ENCODE measurements around the gene CD276.
"Not testable (repeated sequence)": the region's sequence is repeated elsewhere in the genome, so short reads cannot be mapped to it uniquely, and the experiment has no call there.

Gene CD276

GRCh38 chr15:73683777-73684580, at the start of gene CD276:
Gene CD276, plus strand, starts transcription at chr15:73684383. Its CDS starts 15,257 bp downstream, at chr15:73699640.
- Histone ChIP-seq H4K20me1 (ENCODE audit: insufficient read depth, low read length) (no peaks in the 10 kb centered on the region), H2AFZ (ENCODE audit: low read depth, low read length) (no peak within 1 kb of the TSS)

DNA sequence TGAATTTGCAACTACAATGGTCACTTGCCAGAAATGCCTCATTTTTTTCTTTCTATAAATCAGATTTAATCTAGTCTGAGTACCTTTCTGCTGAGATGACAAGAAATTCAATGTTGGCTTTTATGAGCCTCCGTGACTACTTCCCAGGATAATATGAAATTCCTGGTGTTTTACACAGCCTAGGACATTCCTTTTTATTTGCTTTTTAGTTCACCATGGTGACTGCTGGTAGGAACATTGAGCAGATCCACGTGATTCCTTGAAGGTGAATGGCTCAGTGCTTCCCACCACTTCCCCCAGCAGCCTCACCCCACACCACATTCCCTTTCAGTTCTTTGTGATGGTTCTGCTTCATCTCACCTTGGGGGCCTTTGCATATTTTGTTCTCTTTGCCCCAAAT, 46.7 kb upstream of the CD276 start:
- Histone ChIP-seq H2AFZ (ENCODE audit: low read depth, low read length) (no peak overlapping the region), H3K79me2 (ENCODE audit: low read length) (peaks cover 4% of the 10 kb centered on the region), H3K36me3 (replicated peaks; ENCODE audit: low read depth, low read length) (no peaks in the 10 kb centered on the region), H3K9me3 (ENCODE audit: insufficient read depth, low read length) (no peaks in the 10 kb centered on the region), H3K4me2 (ENCODE audit: low read length) (no peak overlapping the region), H3K27ac (ENCODE audit: low read length) (no peak overlapping the region), H3K4me3 (ENCODE audit: low read length) (no peak overlapping the region), H4K20me1 (ENCODE audit: insufficient read depth, low read length) (no peaks in the 10 kb centered on the region; the same call in 1 of the 2 replicates), H3K4me1 (ENCODE audit: low read length) (peaks cover 5% of the 10 kb centered on the region), H3K27me3 (ENCODE audit: low read depth, low read length) (peaks cover 38% of the 10 kb centered on the region), H3K9ac (ENCODE audit: low read length) (no peak overlapping the region)
- TF ChIP-seq CTCF (IDR thresholded peaks at IDR 0.05; ENCODE audit: low read depth, low read length), result no peak
- TF ChIP-seq EZH2phosphoT487 (IDR thresholded peaks at IDR 0.05; ENCODE audit: low read depth), result no peak

More at GRCh38 chr15:73683777-73684580, at the start of gene CD276:
- no peaks in the 10 kb centered on the region for H3K9me3 ChIP-seq (ENCODE audit: insufficient read depth, low read length)
- H3K4me1 ChIP-seq (ENCODE audit: low read length), result no peaks in the 10 kb centered on the region
- no peak within 1 kb of the TSS for H3K4me2 ChIP-seq (ENCODE audit: low read length)
- H3K4me3 ChIP-seq (ENCODE audit: low read length), result no peak within 1 kb of the TSS
- peaks cover 27% of the 10 kb centered on the region for H3K27me3 ChIP-seq (ENCODE audit: low read depth, low read length)
- H3K27ac ChIP-seq (ENCODE audit: low read length), result no peak within 1 kb of the TSS
- H3K9ac ChIP-seq (ENCODE audit: low read length), result no peak within 1 kb of the TSS
- H3K36me3 ChIP-seq (replicated peaks; ENCODE audit: low read depth, low read length), result no peaks in the 10 kb centered on the region
- TF ChIP-seq EZH2phosphoT487 (IDR thresholded peaks at IDR 0.05; ENCODE audit: low read depth) (no peak), CTCF (IDR thresholded peaks at IDR 0.05; ENCODE audit: low read depth, low read length) (no peak)
- no peaks in the 10 kb centered on the region for H3K79me2 ChIP-seq (ENCODE audit: low read length)

DNA sequence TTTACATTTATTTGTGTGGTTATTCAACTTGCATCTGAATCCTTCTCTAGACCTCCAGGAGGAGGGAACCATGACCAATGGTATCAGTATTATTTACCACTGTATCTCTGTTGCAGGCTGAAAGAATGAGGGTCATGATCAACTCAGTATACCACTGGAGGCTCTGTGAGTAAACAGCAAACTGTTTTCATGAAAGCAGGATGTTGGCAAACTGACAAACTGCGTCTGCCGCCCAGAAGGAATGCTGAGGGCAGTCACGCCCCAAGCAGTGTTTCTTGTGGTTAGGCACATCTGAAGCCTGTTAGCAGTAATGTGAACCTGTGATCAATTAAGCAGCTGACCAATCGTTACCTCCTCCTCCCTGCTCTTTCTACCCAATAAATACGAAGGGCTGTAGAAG, 44.7 kb upstream of the CD276 start:
- not testable (repeated sequence) for H3K4me1 ChIP-seq (ENCODE audit: low read length); H3K79me2 ChIP-seq (ENCODE audit: low read length); H3K9ac ChIP-seq (ENCODE audit: low read length); H2AFZ ChIP-seq (ENCODE audit: low read depth, low read length); H3K9me3 ChIP-seq (ENCODE audit: insufficient read depth, low read length); H4K20me1 ChIP-seq (ENCODE audit: insufficient read depth, low read length); H3K36me3 ChIP-seq (replicated peaks; ENCODE audit: low read depth, low read length); H3K27ac ChIP-seq (ENCODE audit: low read length); H3K4me3 ChIP-seq (ENCODE audit: low read length); H3K4me2 ChIP-seq (ENCODE audit: low read length)
- H3K27me3 ChIP-seq (ENCODE audit: low read depth, low read length), result peaks cover 55% of the 10 kb centered on the region

- Histone ChIP-seq H3K79me2 (ENCODE audit: low read length) (no peaks in the 10 kb centered on the region), H2AFZ (ENCODE audit: low read depth, low read length) (no peak overlapping the region), H4K20me1 (ENCODE audit: insufficient read depth, low read length) (no peaks in the 10 kb centered on the region), H3K4me2 (ENCODE audit: low read length) (no peak overlapping the region), H3K36me3 (replicated peaks; ENCODE audit: low read depth, low read length) (no peaks in the 10 kb centered on the region), H3K27me3 (ENCODE audit: low read depth, low read length) (peaks cover 40% of the 10 kb centered on the region), H3K27ac (ENCODE audit: low read length) (no peak overlapping the region), H3K4me1 (ENCODE audit: low read length) (0 out of 2 replicates have a peak, but pooled peaks cover 3% of the 10 kb centered on the region), H3K4me3 (ENCODE audit: low read length) (no peak overlapping the region), H3K9me3 (ENCODE audit: insufficient read depth, low read length) (no peaks in the 10 kb centered on the region), H3K9ac (ENCODE audit: low read length) (no peak overlapping the region)
- TF ChIP-seq EZH2phosphoT487 (IDR thresholded peaks at IDR 0.05; ENCODE audit: low read depth) (no peak), CTCF (IDR thresholded peaks at IDR 0.05; ENCODE audit: low read depth, low read length) (no peak)
These were observed 36.7 kb upstream of the CD276 start for GRCh38 chr15:73647259-73648013.
